Smooth muscle cell (in vitro differentiated cells): ENCODE data around the gene DHCR24. TPM values are rescaled to one million over a fixed set of nuclear protein-coding genes. Genes with fewer than 3 reads are reported as not detected.

Experiments
- DNase-seq: peaks from one replicate; lab custom pipeline; 2025; ENCODE audit not compliant: unreplicated experiment; lab: John Stamatoyannopoulos, UW
- H2AFZ ChIP-seq: fragments of 200-600 bp; sonication (generic); 2 replicates; pipeline ENCODE4 v1.6.0; 2016; ENCODE audit warnings: antibody characterized with exemption, low read depth, mild to moderate bottlenecking
- H3F3A ChIP-seq: fragments of 200-600 bp; sonication (generic); 2 replicates; pipeline ENCODE4 v1.6.0; 2017; ENCODE audit warnings: antibody characterized with exemption, low read depth
- H3K27ac ChIP-seq: fragments of 200-600 bp; sonication (generic); 2 replicates; pipeline ENCODE4 v1.5.1; 2016; ENCODE audit warnings: low read depth, mild to moderate bottlenecking
- H3K27me3 ChIP-seq: fragments of 200-600 bp; sonication (generic); 2 replicates; pipeline ENCODE4 v1.6.1; 2016; ENCODE audit warnings: low read depth, mild to moderate bottlenecking
- H3K36me3 ChIP-seq: fragments of 200-600 bp; sonication (generic); 2 replicates; pipeline ENCODE4 v1.5.1; 2016; ENCODE audit warnings: low read depth
- H3K4me1 ChIP-seq: fragments of 200-600 bp; sonication (generic); 2 replicates; pipeline ENCODE4 v1.5.1; 2016; ENCODE audit warnings: low read depth
- H3K4me2 ChIP-seq: fragments of 200-600 bp; sonication (generic); 2 replicates; pipeline ENCODE4 v1.6.0; 2016; ENCODE audit warnings: mild to moderate bottlenecking
- H3K4me3 ChIP-seq: fragments of 200-600 bp; sonication (generic); 2 replicates; pipeline ENCODE4 v1.5.1; 2016; ENCODE audit warnings: mild to moderate bottlenecking
- H3K79me2 ChIP-seq: fragments of 200-600 bp; sonication (generic); 2 replicates; pipeline ENCODE4 v1.6.0; 2016; ENCODE audit warnings: low read depth, mild to moderate bottlenecking
- H3K9ac ChIP-seq: fragments of 200-600 bp; sonication (generic); 2 replicates; pipeline ENCODE4 v1.6.0; 2016; ENCODE audit warnings: low read depth
- H3K9me3 ChIP-seq: fragments of 200-600 bp; sonication (generic); replicated peaks from 2 replicates; pipeline ENCODE4 v1.5.1; 2016; ENCODE audit warnings: low read depth
- H4K20me1 ChIP-seq: fragments of 200-600 bp; sonication (generic); 2 replicates; pipeline ENCODE4 v1.6.0; 2016; ENCODE audit warnings: low read depth
- CTCF ChIP-seq: fragments of 200-600 bp; sonication (generic); IDR thresholded peaks from 2 replicates; pipeline ENCODE4 v1.5.1; 2017; ENCODE audit warnings: borderline replicate concordance, mild to moderate bottlenecking, antibody characterized with exemption; ENCODE audit not compliant: insufficient read depth, poor library complexity, severe bottlenecking
- WGBS: methylation state at CpG from one replicate; pipeline ENCODE4 v1.1.7; 2016; ENCODE audit warnings: low lambda C conversion rate; 5-methylcytosine and 5-hydroxymethylcytosine counted together
- polyA plus RNA-seq: library from polyadenylated mRNA; unstranded; fragments of >200 nt; fragmentation: Nextera tagmentation; extraction: Ambion mirVana; gene quantifications from 2 replicates; pipeline ENCODE4 v1.2.1, GENCODE V29; 2016
- total RNA-seq: library from RNA; depleted of rRNA; stranded (reverse); fragments of >200 nt; gene quantifications from 2 replicates; pipeline ENCODE4 v1.2.3, GENCODE V29; 2014

Gene DHCR24
- total and polyA plus RNA-seq, 2 experiments from 2014 or later, result 47.2 to 64.2 TPM

- Histone ChIP-seq H2AFZ (no peak overlapping the region), H3K27ac (no peak overlapping the region), H3F3A (no peaks in the 10 kb centered on the region), H4K20me1 (no peaks in the 10 kb centered on the region), H3K4me2 (no peak overlapping the region), H3K4me3 (no peak overlapping the region), H3K4me1 (no peaks in the 10 kb centered on the region), H3K36me3 (no peaks in the 10 kb centered on the region), H3K79me2 (no peaks in the 10 kb centered on the region), H3K9ac (no peak overlapping the region), H3K27me3 (no peaks in the 10 kb centered on the region), H3K9me3 (no peaks in the 10 kb centered on the region)
- DNase-seq, result no peak
- TF ChIP-seq CTCF, result no peak
- WGBS, result 96% methylated on average over 5 of the region's 5 CpGs
Measured at GRCh38 chr1:54811066-54811465, 75.9 kb downstream of the DHCR24 start.

GRCh38 chr1:54810153-54810942, 76.6 kb downstream of the DHCR24 start:
- H3F3A ChIP-seq, result no peaks in the 10 kb centered on the region

GRCh38 chr1:54809496-54810074, 77.4 kb downstream of the DHCR24 start:
- no peak for TF ChIP-seq CTCF
- H3K4me3 ChIP-seq, result no peak overlapping the region
- no peaks in the 10 kb centered on the region for H3K36me3 ChIP-seq
- DNase-seq, result no peak
- H3K79me2 ChIP-seq, result no peaks in the 10 kb centered on the region
- no peak overlapping the region for H3K4me2 ChIP-seq
- no peak overlapping the region for H3K9ac ChIP-seq
- H4K20me1 ChIP-seq, result no peaks in the 10 kb centered on the region
- no peaks in the 10 kb centered on the region for H3F3A ChIP-seq
- H3K4me1 ChIP-seq, result no peaks in the 10 kb centered on the region
- WGBS, result 68% methylated on average over 3 of the region's 3 CpGs
- no peaks in the 10 kb centered on the region for H3K9me3 ChIP-seq
- no peak overlapping the region for H2AFZ ChIP-seq
- H3K27me3 ChIP-seq, result no peaks in the 10 kb centered on the region
- no peak overlapping the region for H3K27ac ChIP-seq

More at GRCh38 chr1:54810153-54810942, 76.6 kb downstream of the DHCR24 start:
- Histone ChIP-seq H3K27me3 (no peaks in the 10 kb centered on the region), H3K9me3 (no peaks in the 10 kb centered on the region), H2AFZ (no peak overlapping the region), H3K9ac (no peak overlapping the region), H4K20me1 (no peaks in the 10 kb centered on the region), H3K4me2 (no peak overlapping the region), H3K36me3 (no peaks in the 10 kb centered on the region), H3K4me1 (no peaks in the 10 kb centered on the region), H3K4me3 (no peak overlapping the region), H3K27ac (no peak overlapping the region), H3K79me2 (no peaks in the 10 kb centered on the region)
- TF ChIP-seq CTCF, result peak; percentile 90
- peak; percentile 19 for DNase-seq
- 37% methylated on average over 13 of the region's 13 CpGs for WGBS
